ENCODE results near the gene NR2C2. TPM values are rescaled to one million over a fixed set of nuclear protein-coding genes. Genes with fewer than 3 reads are reported as not detected.

NR2C2 gene
- total RNA-seq, 1 donor from 2014 or later, result 19.6 TPM

Other genes starting within 250 kb of the NR2C2 start
- 74.3 and 86.1 TPM in 2 replicates for gene FGD5, start 128.6 kb upstream of the NR2C2 start, total RNA-seq
- 13.7 and 20.8 TPM in 2 replicates for gene MRPS25, start 117.7 kb downstream of the NR2C2 start, total RNA-seq
- 13.1 and 17.7 TPM in 2 replicates for gene RBSN, start 151.6 kb downstream of the NR2C2 start, total RNA-seq

Data from lung microvascular endothelial cell (primary cell).